ENCODE data around the gene DAG1. TPM values are rescaled to one million over a fixed set of nuclear protein-coding genes. Genes with fewer than 3 reads are reported as not detected.

Gene DAG1
- total RNA-seq, 2 experiments from 2014 or later: 15.0 to 18.3 TPM

GRCh38 chr3:49536875-49537533, 66.9 kb downstream of the DAG1 start:
- H3K4me3 Mint-ChIP-seq: no peak overlapping the region
- TF ChIP-seq CTCF (IDR thresholded peaks at IDR 0.05): no peak
- H3K27ac Mint-ChIP-seq: no peak overlapping the region
- H3K9me3 Mint-ChIP-seq: no peaks in the 10 kb centered on the region
- H3K36me3 Mint-ChIP-seq (ENCODE audit: low read depth): peaks cover 15% of the 10 kb centered on the region
- Histone ChIP-seq H3K9me3 (ENCODE audit: control insufficient read depth in 1 of 2, insufficient read depth in 1 of 2, low read length in 2 of 2) (no peaks in the 10 kb centered on the region), H3K4me3 (ENCODE audit: low read length) (no peak overlapping the region), H3K27ac (ENCODE audit: low read depth in 1 of 2, low read length in 2 of 2) (no peak overlapping the region), H3K36me3 (ENCODE audit: insufficient read depth, low read length) (peaks cover 17% of the 10 kb centered on the region), H3K4me1 (ENCODE audit: insufficient read depth, low read length) (peaks cover 11% of the 10 kb centered on the region), H3K27me3 (ENCODE audit: control insufficient read depth in 1 of 2, insufficient read depth in 2 of 2, low read length in 2 of 2) (no peaks in the 10 kb centered on the region)
- H3K27me3 Mint-ChIP-seq: no peaks in the 10 kb centered on the region
- ATAC-seq (ENCODE audit: poor library complexity) (no peak), DNase-seq (no peak)
- intact Hi-C loops (cut with DNase I, micrococcal nuclease): no loop called here
- CTCF ChIA-PET: interaction anchor here (0.6 to 1.5 kb wide), 2 partner anchors 134 to 348 kb away, joined by 3 to 5 read pairs; no protein-coding TSS in a partner anchor
- POLR2A ChIA-PET: interaction anchor here (0.8 kb wide), 1 partner anchor 136 kb away, joined by 3 read pairs; no protein-coding TSS in a partner anchor
- H3K4me1 Mint-ChIP-seq (ENCODE audit: low read depth): no peaks in the 10 kb centered on the region

GRCh38 chr3:49539659-49540560, 69.8 kb downstream of the DAG1 start:
- no peaks in the 10 kb centered on the region for H3K36me3 ChIP-seq (ENCODE audit: insufficient read depth, low read length)
- Mint-ChIP-seq H3K4me1 (ENCODE audit: low read depth) (no peaks in the 10 kb centered on the region), H3K27ac (peak overlapping the region; percentile 63), H3K27me3 (peaks cover 12% of the 10 kb centered on the region), H3K4me3 (peak overlapping the region; percentile 86), H3K9me3 (no peaks in the 10 kb centered on the region), H3K36me3 (ENCODE audit: low read depth) (no peaks in the 10 kb centered on the region)
- H3K9me3 ChIP-seq (ENCODE audit: control insufficient read depth in 1 of 2, insufficient read depth in 1 of 2, low read length in 2 of 2): no peaks in the 10 kb centered on the region
- DNase-seq: peak; percentile 81 to 96 (median 92)
- H3K27ac ChIP-seq (ENCODE audit: low read depth in 1 of 2, low read length in 2 of 2): peak overlapping the region; percentile 41 to 53
- CTCF ChIA-PET: interaction anchor here (0.5 to 2.8 kb wide), 33 partner anchors 8 to 850 kb away, joined by 3 to 116 read pairs (median 4); partner anchors contain the start of genes AMIGO3, BSN, DAG1 and IP6K1
- peak; percentile 91 for TF ChIP-seq CTCF (IDR thresholded peaks at IDR 0.05)
- POLR2A ChIA-PET: interaction anchor here (0.6 to 1.9 kb wide), 10 partner anchors 10 to 400 kb away, joined by 3 to 24 read pairs (median 6); partner anchors contain the start of genes BSN, DAG1, INKA1 and RBM6
- intact Hi-C loops (cut with DNase I, micrococcal nuclease): loop anchor here (1.0 to 2.0 kb wide), 4 partner anchors 71 to 299 kb away; no protein-coding TSS in a partner anchor
- ATAC-seq (ENCODE audit: poor library complexity): peak; percentile 97
- H3K27me3 ChIP-seq (ENCODE audit: control insufficient read depth in 1 of 2, insufficient read depth in 2 of 2, low read length in 2 of 2): no peaks in the 10 kb centered on the region
- peak overlapping the region; percentile 61 for H3K4me3 ChIP-seq (ENCODE audit: low read length)
- peaks cover 11% of the 10 kb centered on the region for H3K4me1 ChIP-seq (ENCODE audit: insufficient read depth, low read length)

GRCh38 chr3:49552087-49552486, 82.0 kb downstream of the DAG1 start:
- H3K27me3 Mint-ChIP-seq: peaks cover 76% of the 10 kb centered on the region
- H3K4me3 ChIP-seq (ENCODE audit: low read length): no peak overlapping the region
- H3K4me3 Mint-ChIP-seq: peak overlapping the region; percentile 57
- CTCF ChIA-PET: no interaction called here
- H3K9me3 Mint-ChIP-seq: no peaks in the 10 kb centered on the region
- peaks cover 32 to 36% of the 10 kb centered on the region in 2 experiments for H3K27me3 ChIP-seq (ENCODE audit: control insufficient read depth in 1 of 2, insufficient read depth in 2 of 2, low read length in 2 of 2)
- no peaks in the 10 kb centered on the region for H3K36me3 ChIP-seq (ENCODE audit: insufficient read depth, low read length)
- ATAC-seq (ENCODE audit: poor library complexity) (no peak), DNase-seq (peak in 1 of 14 experiments; percentile 15)
- peaks cover 0 to 7% of the 10 kb centered on the region in 2 experiments for H3K9me3 ChIP-seq (ENCODE audit: control insufficient read depth in 1 of 2, insufficient read depth in 1 of 2, low read length in 2 of 2)
- no peak overlapping the region for H3K27ac Mint-ChIP-seq
- no peak for TF ChIP-seq CTCF (IDR thresholded peaks at IDR 0.05)
- intact Hi-C loops (cut with DNase I, micrococcal nuclease): no loop called here
- H3K4me1 ChIP-seq (ENCODE audit: insufficient read depth, low read length): peaks cover 26% of the 10 kb centered on the region
- H3K27ac ChIP-seq (ENCODE audit: low read depth in 1 of 2, low read length in 2 of 2): no peak overlapping the region
- H3K4me1 Mint-ChIP-seq (ENCODE audit: low read depth): peaks cover 18% of the 10 kb centered on the region
- no peaks in the 10 kb centered on the region for H3K36me3 Mint-ChIP-seq (ENCODE audit: low read depth)
- POLR2A ChIA-PET: no interaction called here
